HL-60 (cell line): ENCODE data around the gene BAZ1B.

ENCODE experiments used
- DNase-seq, 2 experiments: peaks; one replicate each; pipeline ENCODE4 v3.0.0-alpha.2; 2010 to 2020; ENCODE audit warnings: low read depth in 1 of 2, low spot score in 1 of 2
- H3K27ac ChIP-seq: fragments of 250-450 bp; sonication (Bioruptor Pico); replicated peaks from 2 replicates; pipeline ENCODE4 v1.5.1; 2020; ENCODE audit warnings: mild to moderate bottlenecking, moderate library complexity
- H3K27me3 ChIP-seq: fragments of 250-450 bp; sonication (Bioruptor Pico); 2 replicates; pipeline ENCODE4 v1.5.1; 2021; ENCODE audit warnings: mild to moderate bottlenecking, moderate library complexity; ENCODE audit not compliant: insufficient read depth, poor library complexity, severe bottlenecking
- H3K4me3 ChIP-seq: replicated peaks from 2 replicates; pipeline ENCODE4 v1.5.1; 2011; ENCODE audit warnings: mild to moderate bottlenecking, control low read depth, low read length; ENCODE audit not compliant: insufficient read depth
- GABPA ChIP-seq: IDR thresholded peaks from 2 replicates; pipeline ENCODE4 v1.6.1; 2012; ENCODE audit warnings: low read depth
- POLR2AphosphoS5 ChIP-seq: IDR thresholded peaks from 2 replicates; pipeline ENCODE4 v1.6.1; 2012; ENCODE audit warnings: low read depth
- SPI1 ChIP-seq: IDR thresholded peaks from 2 replicates; pipeline ENCODE4 v1.6.1; 2012; ENCODE audit warnings: low read depth, mild to moderate bottlenecking, borderline replicate concordance
- long read RNA-seq: library from polyadenylated mRNA; unstranded; transcript quantifications from one replicate; pipeline ENCODE4 v2.0.0, GENCODE V29; 2020
- TF ChIP-seq, protein P1 (sequence below): IDR thresholded peaks from 2 replicates; pipeline ENCODE4 v1.6.1; 2012; ENCODE audit warnings: low read depth; ENCODE audit not compliant: insufficient replicate concordance
- TF ChIP-seq, protein P2 (sequence below): IDR thresholded peaks from one replicate; pipeline ENCODE4 v1.5.1; 2011; ENCODE audit warnings: low read length, control low read depth, inconsistent platforms; ENCODE audit not compliant: insufficient read depth

The BAZ1B gene, protein sequence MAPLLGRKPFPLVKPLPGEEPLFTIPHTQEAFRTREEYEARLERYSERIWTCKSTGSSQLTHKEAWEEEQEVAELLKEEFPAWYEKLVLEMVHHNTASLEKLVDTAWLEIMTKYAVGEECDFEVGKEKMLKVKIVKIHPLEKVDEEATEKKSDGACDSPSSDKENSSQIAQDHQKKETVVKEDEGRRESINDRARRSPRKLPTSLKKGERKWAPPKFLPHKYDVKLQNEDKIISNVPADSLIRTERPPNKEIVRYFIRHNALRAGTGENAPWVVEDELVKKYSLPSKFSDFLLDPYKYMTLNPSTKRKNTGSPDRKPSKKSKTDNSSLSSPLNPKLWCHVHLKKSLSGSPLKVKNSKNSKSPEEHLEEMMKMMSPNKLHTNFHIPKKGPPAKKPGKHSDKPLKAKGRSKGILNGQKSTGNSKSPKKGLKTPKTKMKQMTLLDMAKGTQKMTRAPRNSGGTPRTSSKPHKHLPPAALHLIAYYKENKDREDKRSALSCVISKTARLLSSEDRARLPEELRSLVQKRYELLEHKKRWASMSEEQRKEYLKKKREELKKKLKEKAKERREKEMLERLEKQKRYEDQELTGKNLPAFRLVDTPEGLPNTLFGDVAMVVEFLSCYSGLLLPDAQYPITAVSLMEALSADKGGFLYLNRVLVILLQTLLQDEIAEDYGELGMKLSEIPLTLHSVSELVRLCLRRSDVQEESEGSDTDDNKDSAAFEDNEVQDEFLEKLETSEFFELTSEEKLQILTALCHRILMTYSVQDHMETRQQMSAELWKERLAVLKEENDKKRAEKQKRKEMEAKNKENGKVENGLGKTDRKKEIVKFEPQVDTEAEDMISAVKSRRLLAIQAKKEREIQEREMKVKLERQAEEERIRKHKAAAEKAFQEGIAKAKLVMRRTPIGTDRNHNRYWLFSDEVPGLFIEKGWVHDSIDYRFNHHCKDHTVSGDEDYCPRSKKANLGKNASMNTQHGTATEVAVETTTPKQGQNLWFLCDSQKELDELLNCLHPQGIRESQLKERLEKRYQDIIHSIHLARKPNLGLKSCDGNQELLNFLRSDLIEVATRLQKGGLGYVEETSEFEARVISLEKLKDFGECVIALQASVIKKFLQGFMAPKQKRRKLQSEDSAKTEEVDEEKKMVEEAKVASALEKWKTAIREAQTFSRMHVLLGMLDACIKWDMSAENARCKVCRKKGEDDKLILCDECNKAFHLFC (N-terminal part only)
- long read RNA-seq, partial matches to known transcripts: 62 of 76 reads
- long read RNA-seq, other reads (novel, unspliced or antisense): 14 of 76 reads

DNA sequence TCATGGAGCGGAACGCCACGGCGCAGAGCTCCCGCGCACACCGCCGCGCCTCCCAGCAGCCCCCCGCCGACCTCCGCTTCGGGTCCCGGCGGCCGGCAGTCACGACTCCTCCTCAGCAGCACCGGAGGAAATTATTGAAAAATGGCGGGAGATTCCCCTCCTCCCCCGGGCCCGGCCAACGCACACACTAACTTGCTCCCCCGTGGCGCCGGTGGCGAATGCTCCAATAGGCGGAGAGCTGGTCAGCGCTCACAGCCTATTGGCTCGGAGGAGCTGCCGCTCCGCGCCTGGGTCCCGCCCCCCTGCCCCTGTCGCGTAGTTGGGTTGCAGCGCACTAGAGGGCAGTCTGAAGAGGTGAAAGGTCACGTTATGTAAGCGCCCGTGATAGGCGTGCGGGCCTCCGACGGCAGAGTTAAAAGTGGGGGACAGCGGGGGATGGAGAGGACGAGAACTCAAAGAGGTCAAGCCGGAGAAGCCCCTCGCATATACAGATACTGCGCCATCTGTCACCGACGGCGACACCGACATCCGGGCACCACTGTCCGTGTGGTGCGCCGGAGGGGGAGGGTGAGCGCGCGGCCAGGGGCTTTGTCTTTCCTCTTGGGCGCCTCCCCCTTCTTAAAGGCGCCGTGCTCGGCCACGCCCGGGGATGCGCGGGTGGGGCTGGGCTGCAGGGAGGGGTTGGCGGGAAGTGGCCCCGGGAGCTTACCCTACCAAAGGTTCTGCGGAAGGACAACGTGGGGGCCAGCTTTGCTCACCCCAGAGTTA, at the start of gene BAZ1B:
Gene BAZ1B (minus strand): TSS at position 189 of the 768 bp plus-strand sequence. CDS start 360 bp downstream, outside the sequence.
- TF ChIP-seq, protein P1, sequence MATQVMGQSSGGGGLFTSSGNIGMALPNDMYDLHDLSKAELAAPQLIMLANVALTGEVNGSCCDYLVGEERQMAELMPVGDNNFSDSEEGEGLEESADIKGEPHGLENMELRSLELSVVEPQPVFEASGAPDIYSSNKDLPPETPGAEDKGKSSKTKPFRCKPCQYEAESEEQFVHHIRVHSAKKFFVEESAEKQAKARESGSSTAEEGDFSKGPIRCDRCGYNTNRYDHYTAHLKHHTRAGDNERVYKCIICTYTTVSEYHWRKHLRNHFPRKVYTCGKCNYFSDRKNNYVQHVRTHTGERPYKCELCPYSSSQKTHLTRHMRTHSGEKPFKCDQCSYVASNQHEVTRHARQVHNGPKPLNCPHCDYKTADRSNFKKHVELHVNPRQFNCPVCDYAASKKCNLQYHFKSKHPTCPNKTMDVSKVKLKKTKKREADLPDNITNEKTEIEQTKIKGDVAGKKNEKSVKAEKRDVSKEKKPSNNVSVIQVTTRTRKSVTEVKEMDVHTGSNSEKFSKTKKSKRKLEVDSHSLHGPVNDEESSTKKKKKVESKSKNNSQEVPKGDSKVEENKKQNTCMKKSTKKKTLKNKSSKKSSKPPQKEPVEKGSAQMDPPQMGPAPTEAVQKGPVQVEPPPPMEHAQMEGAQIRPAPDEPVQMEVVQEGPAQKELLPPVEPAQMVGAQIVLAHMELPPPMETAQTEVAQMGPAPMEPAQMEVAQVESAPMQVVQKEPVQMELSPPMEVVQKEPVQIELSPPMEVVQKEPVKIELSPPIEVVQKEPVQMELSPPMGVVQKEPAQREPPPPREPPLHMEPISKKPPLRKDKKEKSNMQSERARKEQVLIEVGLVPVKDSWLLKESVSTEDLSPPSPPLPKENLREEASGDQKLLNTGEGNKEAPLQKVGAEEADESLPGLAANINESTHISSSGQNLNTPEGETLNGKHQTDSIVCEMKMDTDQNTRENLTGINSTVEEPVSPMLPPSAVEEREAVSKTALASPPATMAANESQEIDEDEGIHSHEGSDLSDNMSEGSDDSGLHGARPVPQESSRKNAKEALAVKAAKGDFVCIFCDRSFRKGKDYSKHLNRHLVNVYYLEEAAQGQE: peak; percentile 35
- TF ChIP-seq SPI1 (peak; percentile 61; the same call in 1 of the 2 replicates), POLR2AphosphoS5 (peak; percentile 75), GABPA (peak; percentile 18; the same call in 1 of the 2 replicates)
- TF ChIP-seq, protein P2, sequence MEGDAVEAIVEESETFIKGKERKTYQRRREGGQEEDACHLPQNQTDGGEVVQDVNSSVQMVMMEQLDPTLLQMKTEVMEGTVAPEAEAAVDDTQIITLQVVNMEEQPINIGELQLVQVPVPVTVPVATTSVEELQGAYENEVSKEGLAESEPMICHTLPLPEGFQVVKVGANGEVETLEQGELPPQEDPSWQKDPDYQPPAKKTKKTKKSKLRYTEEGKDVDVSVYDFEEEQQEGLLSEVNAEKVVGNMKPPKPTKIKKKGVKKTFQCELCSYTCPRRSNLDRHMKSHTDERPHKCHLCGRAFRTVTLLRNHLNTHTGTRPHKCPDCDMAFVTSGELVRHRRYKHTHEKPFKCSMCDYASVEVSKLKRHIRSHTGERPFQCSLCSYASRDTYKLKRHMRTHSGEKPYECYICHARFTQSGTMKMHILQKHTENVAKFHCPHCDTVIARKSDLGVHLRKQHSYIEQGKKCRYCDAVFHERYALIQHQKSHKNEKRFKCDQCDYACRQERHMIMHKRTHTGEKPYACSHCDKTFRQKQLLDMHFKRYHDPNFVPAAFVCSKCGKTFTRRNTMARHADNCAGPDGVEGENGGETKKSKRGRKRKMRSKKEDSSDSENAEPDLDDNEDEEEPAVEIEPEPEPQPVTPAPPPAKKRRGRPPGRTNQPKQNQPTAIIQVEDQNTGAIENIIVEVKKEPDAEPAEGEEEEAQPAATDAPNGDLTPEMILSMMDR: no peak
- Histone ChIP-seq H3K27me3 (no peaks in the 10 kb centered on the region), H3K27ac (peak within 1 kb of the TSS; percentile 98), H3K4me3 (peak within 1 kb of the TSS; percentile 73)
- peak; percentile 96 to 99 for DNase-seq

DNA sequence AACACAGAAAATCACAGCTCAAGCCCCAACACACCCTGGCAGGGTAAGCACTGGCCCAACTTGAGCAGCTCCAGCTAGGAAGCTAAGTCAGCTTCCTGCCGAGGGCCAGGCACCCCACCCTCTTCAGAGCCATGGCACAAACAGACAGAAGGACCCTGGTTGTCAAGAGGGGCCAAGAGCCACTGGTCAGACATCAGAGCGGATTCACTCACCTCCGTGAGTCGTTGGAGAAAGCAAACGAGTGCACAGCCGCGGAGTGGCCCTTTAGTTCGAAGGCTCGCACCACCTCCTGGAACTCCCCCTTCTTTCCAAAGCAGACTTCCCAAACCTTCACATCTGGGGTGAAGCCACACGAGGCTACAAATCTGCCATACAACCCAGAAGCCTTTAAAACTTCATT, 48.9 kb upstream of the BAZ1B start:
- Histone ChIP-seq H3K27me3 (no peaks in the 10 kb centered on the region), H3K27ac (no peak overlapping the region), H3K4me3 (no peak overlapping the region)
- TF ChIP-seq POLR2AphosphoS5: no peak
- no peak for TF ChIP-seq GABPA
- no peak for DNase-seq

DNA sequence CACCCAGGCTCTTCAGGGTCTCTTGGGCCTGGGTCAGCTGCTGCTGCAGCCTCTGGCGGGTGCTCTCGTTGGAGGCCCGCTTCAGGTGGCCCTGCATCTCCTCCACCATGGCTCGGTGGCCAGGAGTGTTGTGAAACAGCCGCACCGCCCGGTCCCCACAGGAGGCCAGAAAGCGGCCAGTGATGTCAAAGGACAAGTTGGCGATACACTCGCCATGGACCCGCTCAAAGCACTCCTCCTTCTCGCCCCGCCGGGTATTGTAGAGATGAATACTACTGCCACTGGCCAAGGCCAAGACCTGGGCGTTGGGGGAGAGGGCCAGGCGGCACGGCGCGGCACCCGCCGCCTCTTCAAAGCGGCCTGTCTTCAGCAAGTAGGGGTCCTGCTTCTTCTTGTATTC, 48.4 kb upstream of the BAZ1B start:
- TF ChIP-seq GABPA (no peak), POLR2AphosphoS5 (no peak), SPI1 (no peak)
- TF ChIP-seq, protein P1: no peak
- TF ChIP-seq, protein P2: no peak
- no peak for DNase-seq

More for the DNA sequence above, 48.4 kb upstream of the BAZ1B start:
- Histone ChIP-seq H3K4me3 (no peak overlapping the region), H3K27me3 (no peaks in the 10 kb centered on the region), H3K27ac (no peak overlapping the region)
